HG03135 (cell line): Measurements from ENCODE around the gene HINFP.
"Not testable (repeated sequence)": the region's sequence is repeated elsewhere in the genome, so short reads cannot be mapped to it uniquely, and the experiment has no call there.

Experiments used
- ATAC-seq: cut with Tn5 transposase; IDR thresholded peaks from one replicate; pipeline ENCODE4 v1.9.1; 2021; ENCODE audit warnings: mild to moderate bottlenecking, moderate library complexity; ENCODE audit not compliant: unreplicated experiment

The HINFP gene

GRCh38 chr11:119184399-119184798, 63.0 kb downstream of the HINFP start:
- not testable (repeated sequence) for ATAC-seq
